GM21619 (cell line): ENCODE measurements around the gene TMEM164.
"Not testable (repeated sequence)": the region's sequence is repeated elsewhere in the genome, so short reads cannot be mapped to it uniquely, and the experiment has no call there.

ENCODE experiments used
- ATAC-seq: cut with Tn5 transposase; IDR thresholded peaks from one replicate; pipeline ENCODE4 v1.9.1; 2021; ENCODE audit not compliant: unreplicated experiment

TMEM164 gene

GRCh38 chrX:110123331-110123782 lies 120.4 kb downstream of the TMEM164 start:
- no peak for ATAC-seq

DNA sequence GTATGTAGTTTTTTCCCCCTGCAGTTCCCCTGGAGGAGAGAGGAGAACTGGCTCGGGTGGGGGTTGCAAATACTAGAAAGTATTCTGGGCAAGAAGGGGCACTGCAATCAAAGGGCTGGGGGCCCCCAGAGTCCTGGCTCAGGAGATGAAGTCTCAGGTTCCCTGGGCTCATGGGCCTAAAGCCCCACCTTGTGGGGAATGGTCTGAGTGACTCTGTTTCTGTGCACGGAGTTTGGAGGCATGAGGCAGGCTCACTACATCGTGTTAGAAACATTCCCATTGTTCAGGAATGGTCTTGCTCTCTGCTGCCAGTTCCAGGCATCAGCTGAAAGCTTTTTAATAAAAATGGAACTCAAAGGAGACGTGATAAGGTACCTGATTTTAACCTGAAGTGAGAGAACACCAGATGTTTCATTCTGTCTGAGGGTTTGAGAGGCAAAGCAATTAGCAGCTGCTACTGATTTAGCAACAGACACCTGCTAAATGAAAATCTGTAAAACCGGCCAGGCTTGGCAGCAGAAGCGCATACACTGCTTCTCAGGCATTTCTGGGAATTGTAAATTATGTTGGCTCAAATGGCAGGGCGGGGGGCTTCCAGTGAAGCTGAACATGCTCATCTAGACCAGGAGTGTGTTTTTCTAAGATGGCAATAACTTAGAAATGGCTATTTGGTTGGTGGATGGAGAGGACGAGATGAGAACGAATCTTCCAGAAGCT lies 122.7 kb downstream of the TMEM164 start:
- no peak for ATAC-seq

GRCh38 chrX:110131031-110131430 lies 128.1 kb downstream of the TMEM164 start:
- ATAC-seq = no peak

DNA sequence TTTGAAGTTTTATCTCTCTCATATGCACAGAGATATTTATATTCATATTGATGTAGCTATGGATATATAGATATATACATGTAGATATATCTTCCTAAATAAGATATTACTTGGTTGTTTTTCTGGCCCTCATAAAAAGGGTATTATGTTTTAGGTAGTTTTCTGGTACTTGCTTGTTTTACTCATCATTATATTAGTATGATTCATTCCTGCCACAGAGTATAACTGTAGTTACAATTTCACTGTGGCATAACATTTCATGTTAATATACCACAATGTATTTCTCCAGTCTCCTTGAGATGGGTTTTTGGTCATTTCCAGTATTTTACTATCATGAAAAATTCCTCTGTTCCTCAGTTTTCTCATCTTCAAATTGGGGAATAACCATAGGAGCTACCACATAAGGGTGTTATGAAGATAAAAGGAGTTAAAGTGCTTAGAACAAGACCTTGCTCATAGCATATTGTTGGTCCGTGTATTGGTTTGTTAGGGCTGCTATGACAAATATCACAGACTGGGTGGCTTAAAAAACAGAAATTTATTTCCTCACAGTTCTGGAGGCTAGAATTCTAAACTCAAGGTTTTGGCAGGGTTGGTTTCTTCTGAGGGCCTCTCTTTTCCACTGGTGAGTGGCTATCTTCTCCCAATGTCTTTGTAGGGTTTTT lies 129.7 kb downstream of the TMEM164 start:
- no peak for ATAC-seq

GRCh38 chrX:110133735-110134370 lies 130.9 kb downstream of the TMEM164 start:
- ATAC-seq = peak; percentile 62

DNA sequence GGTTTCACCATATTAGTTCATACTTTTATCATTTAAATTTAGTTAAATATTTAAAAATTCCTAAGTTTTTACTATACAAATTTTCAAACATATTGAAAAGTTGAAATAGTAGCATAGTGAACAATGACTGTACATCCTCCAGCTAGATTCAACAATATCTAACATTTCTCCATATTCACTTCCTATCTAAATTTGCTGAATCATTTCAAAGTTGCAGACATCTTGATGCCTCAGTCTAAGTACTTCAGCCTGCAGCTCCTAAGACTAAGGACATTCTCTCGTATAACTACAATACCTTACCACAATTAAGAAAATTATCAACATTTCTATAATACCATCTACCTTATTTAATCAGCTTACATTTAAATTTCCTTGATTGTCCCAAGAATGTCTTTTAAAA lies 132.7 kb downstream of the TMEM164 start:
- ATAC-seq = no peak

- ATAC-seq = no peak
Measured at GRCh38 chrX:110136136-110136535, 133.2 kb downstream of the TMEM164 start.

DNA sequence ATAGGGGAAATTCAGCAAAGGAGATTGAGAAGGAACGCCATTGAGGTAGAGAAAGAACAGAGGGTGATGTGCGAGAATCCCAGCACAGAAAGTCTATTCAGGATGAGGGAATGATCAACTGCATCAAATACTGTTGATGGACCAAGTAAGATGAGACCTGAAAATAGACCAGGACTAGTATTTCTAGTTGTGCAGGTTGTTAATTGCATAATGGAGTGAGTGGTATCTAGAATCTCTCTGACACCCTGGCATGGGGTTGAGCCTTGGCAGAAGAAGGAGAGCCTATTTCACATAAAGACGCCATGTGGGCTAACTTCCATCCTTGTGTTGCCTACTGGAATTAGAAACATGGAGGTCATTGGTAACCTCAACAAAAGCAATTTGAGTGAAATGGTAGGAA lies 135.6 kb downstream of the TMEM164 start:
- ATAC-seq = no peak

- no peak for ATAC-seq
Measured at GRCh38 chrX:110139172-110139571, 136.3 kb downstream of the TMEM164 start.

DNA sequence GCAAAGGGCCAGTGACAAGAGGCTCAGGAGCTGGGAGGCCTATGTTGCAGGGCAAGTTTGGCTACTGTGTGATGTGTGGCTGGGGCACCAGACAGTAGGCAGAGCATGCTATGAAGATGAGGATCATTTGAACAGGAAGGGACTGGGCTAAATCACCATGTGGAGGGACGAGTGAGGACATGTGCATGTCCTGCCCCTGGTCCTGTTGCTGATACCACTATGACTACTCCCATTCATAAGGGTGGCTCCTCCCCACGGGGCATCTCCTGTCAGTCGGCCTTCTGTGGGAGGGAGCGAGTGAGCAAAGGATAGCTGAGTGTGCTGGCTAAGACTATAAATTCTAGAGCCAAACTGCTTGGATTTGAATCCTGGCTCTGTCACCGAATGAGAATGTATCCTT lies 139.2 kb downstream of the TMEM164 start:
- no peak for ATAC-seq

DNA sequence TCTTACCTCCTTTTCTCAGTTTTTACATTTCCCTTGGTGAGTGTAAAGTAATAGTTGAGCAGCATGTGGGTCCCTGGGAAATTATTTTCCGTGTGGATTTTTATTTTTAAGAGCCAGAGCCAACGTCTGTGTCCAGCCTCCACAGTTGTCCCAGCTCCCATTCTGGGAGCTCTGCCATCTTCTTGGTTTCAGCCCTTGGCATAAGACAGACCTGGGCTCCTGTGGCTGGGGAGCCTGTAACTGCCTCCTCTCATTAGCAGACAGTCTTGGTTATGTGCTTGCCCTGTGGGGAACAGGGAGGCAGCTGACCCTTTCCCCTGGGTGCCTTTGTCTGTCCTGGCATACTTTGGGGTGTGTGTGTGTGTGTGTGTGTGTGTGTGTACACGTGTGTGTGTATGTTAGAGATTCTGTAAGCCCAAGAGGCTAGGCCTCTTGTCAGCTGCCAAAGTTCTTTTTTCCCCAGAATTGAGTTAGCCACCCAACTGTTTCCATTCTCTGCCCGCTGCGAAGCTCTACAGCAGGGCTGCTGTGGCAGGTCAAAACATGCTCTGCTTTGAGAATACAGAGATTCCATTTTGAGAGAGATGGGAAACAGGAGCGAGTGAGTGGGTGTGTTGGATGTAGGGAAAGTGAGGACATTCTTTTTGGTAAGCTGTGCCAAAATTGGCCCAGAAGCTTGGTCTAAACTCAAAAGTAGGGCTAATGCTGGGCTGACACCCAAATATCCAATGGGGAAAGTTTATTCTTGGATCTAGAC lies 140.7 kb downstream of the TMEM164 start:
- ATAC-seq = no peak

DNA sequence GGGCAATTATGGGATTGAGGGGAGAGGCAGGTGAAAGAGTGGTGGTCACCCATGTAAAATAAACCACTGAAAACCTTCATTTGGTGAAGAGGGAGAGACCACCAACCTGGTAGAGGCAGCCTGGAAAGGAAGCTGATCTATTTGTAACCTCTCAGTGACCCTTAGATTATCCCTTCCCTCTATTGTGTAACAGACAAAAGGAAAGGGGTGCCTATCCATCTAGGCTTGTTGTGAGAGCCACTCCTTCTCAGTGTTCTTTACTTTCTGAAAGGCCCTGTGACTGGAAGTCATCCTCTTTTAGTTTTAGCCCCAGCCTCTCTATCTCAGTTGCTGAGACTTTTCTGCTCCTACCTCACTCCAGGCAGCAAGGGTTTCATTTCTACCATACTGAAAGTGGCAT lies 142.4 kb downstream of the TMEM164 start:
- ATAC-seq = no peak

GRCh38 chrX:110145854-110146253 lies 142.9 kb downstream of the TMEM164 start:
- peak; percentile 47 for ATAC-seq

GRCh38 chrX:110146521-110146920 lies 143.6 kb downstream of the TMEM164 start:
- peak; percentile 77 for ATAC-seq

- ATAC-seq = no peak
Measured at GRCh38 chrX:110153244-110153643, 150.3 kb downstream of the TMEM164 start.

GRCh38 chrX:110153896-110154295 lies 151.0 kb downstream of the TMEM164 start:
- ATAC-seq = no peak

GRCh38 chrX:110154328-110154727 lies 151.4 kb downstream of the TMEM164 start:
- ATAC-seq = not testable (repeated sequence)

DNA sequence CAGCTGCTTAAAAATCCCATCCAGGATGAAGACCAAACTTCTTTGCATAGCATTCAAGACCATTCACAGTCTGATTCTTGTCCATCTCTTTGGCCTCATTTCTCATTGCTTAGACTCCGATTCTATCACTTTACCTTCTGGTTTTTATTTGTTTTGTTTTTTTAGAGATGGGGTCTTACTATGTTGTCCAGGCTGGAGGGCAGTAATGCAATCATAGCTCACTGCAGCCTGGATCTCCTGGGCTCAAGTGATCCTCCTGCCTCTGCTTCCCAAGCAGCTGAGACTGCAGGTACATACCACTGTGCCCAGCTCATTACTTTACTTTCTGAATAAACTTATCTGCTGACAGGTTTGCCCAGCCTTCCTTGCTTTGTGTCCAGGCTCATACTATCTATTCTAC lies 152.8 kb downstream of the TMEM164 start:
- no peak for ATAC-seq

GRCh38 chrX:110156167-110156754 lies 153.3 kb downstream of the TMEM164 start:
- no peak for ATAC-seq

GRCh38 chrX:110157444-110157843 lies 154.5 kb downstream of the TMEM164 start:
- ATAC-seq = no peak

- no peak for ATAC-seq
Measured at GRCh38 chrX:110159235-110159634, 156.3 kb downstream of the TMEM164 start.
